PC-3 (cell line): ENCODE measurements around the gene PDX1. TPM values are rescaled to one million over a fixed set of nuclear protein-coding genes. Genes with fewer than 3 reads are reported as not detected.
A peak's percentile ranks its signal among the peaks of the same experiment; 100 is the strongest.

Experiments
- ATAC-seq: fragments of 200-7000 bp; cut with Tn5 transposase; 2 replicates; pipeline ENCODE4 v1.9.1; 2020; ENCODE audit warnings: mild to moderate bottlenecking, moderate library complexity
- BruUV-seq: library from RNA; stranded (reverse); fragments of 400-500 nt; replicated peaks from 2 replicates; lab custom pipeline; 2021; lab: Mats Ljungman, UMichigan
- CTCF ChIA-PET: fragments of 300-600 bp; sonication (Branson Sonifier 250); formaldehyde crosslinking; loops from one replicate; lab custom pipeline; 2022; ENCODE audit warnings: antibody characterized with exemption; lab: Charles Lee
- POLR2A ChIA-PET: fragments of 300-600 bp; sonication (Branson Sonifier 250); formaldehyde crosslinking; loops from one replicate; lab custom pipeline; 2022; ENCODE audit warnings: antibody characterized with exemption; ENCODE audit not compliant: unreplicated experiment; lab: Charles Lee
- DNase-seq: peaks from one replicate; pipeline ENCODE4 v3.0.0-alpha.2; 2015
- H2AFZ ChIP-seq: fragments of 300-600 bp; sonication (generic); 2 replicates; pipeline ENCODE4 v1.6.0; 2016; ENCODE audit warnings: antibody characterized with exemption, low read length
- H3F3A ChIP-seq: fragments of 300-600 bp; sonication (generic); one replicate; pipeline ENCODE4 v1.6.0; 2017; ENCODE audit warnings: antibody characterized with exemption, low read length, control low read depth, mild to moderate bottlenecking; ENCODE audit not compliant: unreplicated experiment
- H3K27ac ChIP-seq: fragments of 300-600 bp; sonication (generic); 2 replicates; pipeline ENCODE4 v1.5.1; 2016; ENCODE audit warnings: mild to moderate bottlenecking, low read length
- H3K27me3 ChIP-seq: fragments of 300-600 bp; sonication (generic); 2 replicates; pipeline ENCODE4 v1.6.1; 2016; ENCODE audit warnings: low read length, mixed read lengths
- H3K36me3 ChIP-seq: fragments of 300-600 bp; sonication (generic); 2 replicates; pipeline ENCODE4 v1.6.1; 2016; ENCODE audit warnings: low read depth, mixed run types, low read length, mixed read lengths
- H3K4me1 ChIP-seq: fragments of 300-600 bp; sonication (generic); 2 replicates; pipeline ENCODE4 v1.5.1; 2016; ENCODE audit warnings: low read length; ENCODE audit not compliant: insufficient read depth
- H3K4me2 ChIP-seq: fragments of 300-600 bp; sonication (generic); 2 replicates; pipeline ENCODE4 v1.6.0; 2016; ENCODE audit warnings: low read length
- H3K4me3 ChIP-seq: fragments of 300-600 bp; sonication (generic); 2 replicates; pipeline ENCODE4 v1.5.1; 2016; ENCODE audit warnings: mild to moderate bottlenecking, low read length, mixed read lengths
- H3K79me2 ChIP-seq: fragments of 300-600 bp; sonication (generic); 2 replicates; pipeline ENCODE4 v1.6.1; 2017; ENCODE audit warnings: low read length, mixed read lengths
- H3K9ac ChIP-seq: fragments of 300-600 bp; sonication (generic); 2 replicates; pipeline ENCODE4 v1.6.0; 2016; ENCODE audit warnings: mild to moderate bottlenecking, low read length
- H3K9me2 ChIP-seq: fragments of 300-600 bp; sonication (generic); replicated peaks from 2 replicates; pipeline ENCODE4 v1.6.1; 2016; ENCODE audit warnings: mixed run types, low read length, mixed read lengths
- H3K9me3 ChIP-seq: fragments of 300-600 bp; sonication (generic); 2 replicates; pipeline ENCODE4 v1.6.1; 2016; ENCODE audit warnings: low read length, mixed read lengths
- H4K20me1 ChIP-seq: fragments of 300-600 bp; sonication (generic); 2 replicates; pipeline ENCODE4 v1.6.1; 2016; ENCODE audit warnings: low read length, mixed read lengths
- EZH2 ChIP-seq: fragments of 300-600 bp; sonication (generic); IDR thresholded peaks from one replicate; pipeline ENCODE4 v1.6.1; 2017; ENCODE audit warnings: antibody characterized with exemption, mild to moderate bottlenecking, low read length; ENCODE audit not compliant: unreplicated experiment
- EZH2phosphoT487 ChIP-seq: fragments of 300-600 bp; sonication (generic); IDR thresholded peaks from 2 replicates; pipeline ENCODE4 v1.6.1; 2018; ENCODE audit warnings: mild to moderate bottlenecking, antibody characterized with exemption, low read length, borderline replicate concordance
- intact Hi-C: fragments of 100-400 bp; cut with micrococcal nuclease; formaldehyde crosslinking; loops from 2 replicates; pipeline ENCODE4 v1.9.0; 2023
- total RNA-seq: library from RNA; depleted of rRNA; stranded (reverse); fragments of >200 nt; gene quantifications from 2 replicates; pipeline ENCODE4 v1.2.3, GENCODE V29; 2014
- TF ChIP-seq, protein P1 (sequence below): fragments of 300-600 bp; sonication (generic); conservative IDR thresholded peaks from 2 replicates; pipeline ENCODE4 v1.5.1; 2017; ENCODE audit warnings: antibody characterized with exemption, low read depth, mild to moderate bottlenecking, low read length

PDX1 gene
- total RNA-seq, 1 experiment from 2014 or later: not detected

DNA sequence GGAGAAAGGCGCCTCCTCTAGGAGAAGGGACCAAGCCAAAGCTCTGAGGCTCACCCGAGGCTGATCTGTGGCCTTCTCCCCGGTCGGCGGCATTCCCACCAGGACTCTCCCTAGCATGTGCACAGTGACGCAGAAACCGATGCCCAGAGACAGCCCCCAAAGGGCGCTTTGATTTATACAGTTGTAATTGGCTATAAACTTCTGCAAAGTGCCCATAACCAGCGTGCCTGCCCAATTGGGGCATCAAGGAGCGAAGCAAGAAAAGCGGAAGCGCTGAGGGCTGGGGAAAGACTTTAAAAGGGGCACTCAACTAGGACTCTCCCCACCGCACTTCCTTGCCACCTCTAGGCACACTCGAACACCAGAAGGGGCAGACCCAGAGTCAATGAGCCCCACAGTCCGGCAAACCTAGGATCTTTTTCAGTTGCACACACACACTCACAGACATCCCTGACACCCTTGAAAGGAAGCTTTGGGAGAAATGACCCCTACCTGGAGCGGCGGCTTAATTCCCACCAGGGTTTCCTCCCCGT is 47.5 kb downstream of the PDX1 start:
- no peak overlapping the region for H3K9ac ChIP-seq
- ATAC-seq (no peak), DNase-seq (no peak)
- H3K4me2 ChIP-seq: no peak overlapping the region
- intact Hi-C loops: no loop called here
- no peak overlapping the region for H3K27ac ChIP-seq
- no peak for TF ChIP-seq EZH2phosphoT487
- TF ChIP-seq, protein P1, sequence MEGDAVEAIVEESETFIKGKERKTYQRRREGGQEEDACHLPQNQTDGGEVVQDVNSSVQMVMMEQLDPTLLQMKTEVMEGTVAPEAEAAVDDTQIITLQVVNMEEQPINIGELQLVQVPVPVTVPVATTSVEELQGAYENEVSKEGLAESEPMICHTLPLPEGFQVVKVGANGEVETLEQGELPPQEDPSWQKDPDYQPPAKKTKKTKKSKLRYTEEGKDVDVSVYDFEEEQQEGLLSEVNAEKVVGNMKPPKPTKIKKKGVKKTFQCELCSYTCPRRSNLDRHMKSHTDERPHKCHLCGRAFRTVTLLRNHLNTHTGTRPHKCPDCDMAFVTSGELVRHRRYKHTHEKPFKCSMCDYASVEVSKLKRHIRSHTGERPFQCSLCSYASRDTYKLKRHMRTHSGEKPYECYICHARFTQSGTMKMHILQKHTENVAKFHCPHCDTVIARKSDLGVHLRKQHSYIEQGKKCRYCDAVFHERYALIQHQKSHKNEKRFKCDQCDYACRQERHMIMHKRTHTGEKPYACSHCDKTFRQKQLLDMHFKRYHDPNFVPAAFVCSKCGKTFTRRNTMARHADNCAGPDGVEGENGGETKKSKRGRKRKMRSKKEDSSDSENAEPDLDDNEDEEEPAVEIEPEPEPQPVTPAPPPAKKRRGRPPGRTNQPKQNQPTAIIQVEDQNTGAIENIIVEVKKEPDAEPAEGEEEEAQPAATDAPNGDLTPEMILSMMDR: no peak
- no peak for TF ChIP-seq EZH2
- H3K36me3 ChIP-seq: no peaks in the 10 kb centered on the region
- H3K4me1 ChIP-seq: no peaks in the 10 kb centered on the region
- no peaks in the 10 kb centered on the region for H3K79me2 ChIP-seq
- no peaks in the 10 kb centered on the region for H3F3A ChIP-seq
- no peaks in the 10 kb centered on the region for H3K9me2 ChIP-seq
- ChIA-PET POLR2A (no interaction called here), CTCF (no interaction called here)
- H4K20me1 ChIP-seq: no peaks in the 10 kb centered on the region
- no peak overlapping the region for H2AFZ ChIP-seq
- H3K9me3 ChIP-seq: no peaks in the 10 kb centered on the region
- peaks cover 50% of the 10 kb centered on the region for H3K27me3 ChIP-seq
- H3K4me3 ChIP-seq: no peak overlapping the region
- no TSS peak for BruUV-seq

DNA sequence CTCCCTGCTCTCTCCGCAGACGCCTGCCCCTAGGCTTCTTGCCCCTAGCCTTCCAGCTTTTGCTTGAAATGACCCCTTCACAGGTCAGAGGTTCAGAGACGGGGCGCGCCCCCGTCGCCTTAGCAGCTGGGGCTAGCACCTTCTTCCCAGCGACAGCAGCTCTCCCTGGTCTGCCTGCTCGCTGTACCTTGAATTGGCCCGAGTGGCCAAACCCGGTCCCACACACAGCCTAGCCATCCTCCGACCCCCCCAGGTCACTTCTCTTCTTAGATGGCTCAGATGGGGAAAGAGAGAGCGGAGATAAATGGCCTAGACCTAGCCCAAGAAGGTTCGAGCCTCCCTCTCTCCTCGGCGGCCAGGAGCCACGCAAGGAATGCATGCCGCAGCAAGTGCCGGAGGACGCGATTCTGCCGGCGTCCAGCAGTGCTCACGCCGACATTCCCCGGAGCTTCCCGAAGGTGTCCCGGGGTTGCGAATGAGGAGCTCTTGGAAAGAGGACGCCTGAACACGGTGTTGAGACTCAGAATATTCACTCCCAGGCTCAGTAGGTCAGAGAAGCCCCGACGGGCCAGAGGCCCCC is 48.0 kb downstream of the PDX1 start:
- H3K27ac ChIP-seq: no peak overlapping the region
- ATAC-seq (peak; percentile 35; the same call in 1 of the 2 replicates), DNase-seq (no peak)
- peak overlapping the region; percentile 45; the same call in 1 of the 2 replicates for H2AFZ ChIP-seq
- H3K4me1 ChIP-seq: no peaks in the 10 kb centered on the region
- TF ChIP-seq, protein P1: no peak
- TF ChIP-seq EZH2 (peak; percentile 95), EZH2phosphoT487 (peak; percentile 70)
- H3K27me3 ChIP-seq: peaks cover 50% of the 10 kb centered on the region
- no peaks in the 10 kb centered on the region for H3F3A ChIP-seq
- no peaks in the 10 kb centered on the region for H4K20me1 ChIP-seq
- ChIA-PET CTCF (no interaction called here), POLR2A (no interaction called here)
- intact Hi-C loops: no loop called here
- peak overlapping the region; percentile 73 for H3K4me2 ChIP-seq
- H3K79me2 ChIP-seq: no peaks in the 10 kb centered on the region
- H3K9me2 ChIP-seq: no peaks in the 10 kb centered on the region
- no peak overlapping the region for H3K9ac ChIP-seq
- H3K4me3 ChIP-seq: peak overlapping the region; percentile 57
- H3K9me3 ChIP-seq: no peaks in the 10 kb centered on the region
- no TSS peak for BruUV-seq
- H3K36me3 ChIP-seq: no peaks in the 10 kb centered on the region
